ENCODE data around the gene RNF207.

GRCh38 chr1:6205849-6206519 is at the start of gene RNF207:
- TF ChIP-seq POLR2A (IDR thresholded peaks at IDR 0.05; ENCODE audit: low read depth, low read length) (peak; percentile 69), TAF1 (IDR thresholded peaks at IDR 0.05; ENCODE audit: low read depth, low read length) (peak; percentile 47; the same call in 1 of the 2 replicates), POLR2AphosphoS5 (IDR thresholded peaks at IDR 0.05; ENCODE audit: low read depth, low read length) (peak; percentile 58), SPI1 (IDR thresholded peaks at IDR 0.05; ENCODE audit: low read depth, low read length) (no peak), POU2F2 (IDR thresholded peaks at IDR 0.05; ENCODE audit: low read depth, low read length) (no peak), PAX5 (IDR thresholded peaks at IDR 0.05; ENCODE audit: insufficient read depth, low read length, severe bottlenecking) (no peak)
